B cell (primary cell): Measurements from ENCODE around the gene NUP210. TPM values are rescaled to one million over a fixed set of nuclear protein-coding genes. Genes with fewer than 3 reads are reported as not detected.

Source experiments
- ATAC-seq: fragments of 200-7000 bp; cut with Tn5 transposase; one replicate; pipeline ENCODE4 v1.10.0; 2021; ENCODE audit warnings: low read depth, mild to moderate bottlenecking, moderate number of reproducible peaks, moderate library complexity
- CTCF ChIA-PET: fragments of 350-600 bp; sonication (Branson Sonifier 250); formaldehyde crosslinking; loops from one replicate; lab custom pipeline; 2021; ENCODE audit warnings: antibody characterized with exemption, inconsistent platforms; lab: Charles Lee
- POLR2A ChIA-PET: fragments of 350-600 bp; sonication (Branson Sonifier 250); formaldehyde crosslinking; loops from one replicate; lab custom pipeline; 2021; ENCODE audit warnings: antibody characterized with exemption; lab: Charles Lee
- DNase-seq: peaks from one replicate; pipeline ENCODE4 v3.0.0; 2013
- H2AFZ ChIP-seq: 2 replicates; pipeline ENCODE4 v1.6.1; 2012; ENCODE audit warnings: mild to moderate bottlenecking, low read depth, low read length; ENCODE audit not compliant: insufficient read depth, poor library complexity, severe bottlenecking
- H3K27ac ChIP-seq, 2 donors: 1 replicate in 1 of 2; 2 replicates in 1 of 2; pipeline ENCODE4 v1.5.1; 2012 to 2013; ENCODE audit warnings: low read length in 2 of 2, mild to moderate bottlenecking in 2 of 2, moderate library complexity in 1 of 2
- H3K27me3 ChIP-seq, 4 experiments: fragments of 200-600 bp in 1 of 4; sonication (generic) in 1 of 4; replicated peaks in 1 of 4; 1 replicate in 2 of 4; 2 replicates in 2 of 4; pipeline versions ENCODE4 v1.6.1 to v1.7.0; 2013 to 2016; ENCODE audit warnings: low read length in 3 of 4, mild to moderate bottlenecking in 2 of 4, mixed read lengths in 1 of 4, moderate library complexity in 1 of 4; ENCODE audit not compliant: insufficient read depth in 4 of 4, control insufficient read depth in 3 of 4; ENCODE audit errors: control extremely low read depth in 1 of 4
- H3K36me3 ChIP-seq, 2 experiments: replicated peaks in 1 of 2; 1 replicate in 1 of 2; 2 replicates in 1 of 2; pipeline versions ENCODE4 v1.6.1 to v1.7.1; 2013; ENCODE audit warnings: low read length in 1 of 2; ENCODE audit not compliant: insufficient read depth in 2 of 2, control insufficient read depth in 1 of 2; ENCODE audit errors: control extremely low read depth in 1 of 2, extremely low read depth in 1 of 2
- H3K4me1 ChIP-seq, 2 donors: fragments of 200-600 bp in 1 of 2; sonication (generic) in 1 of 2; 1 replicate in 1 of 2; 2 replicates in 1 of 2; pipeline versions ENCODE4 v1.5.1 to v1.6.1; 2013 to 2017; ENCODE audit warnings: low read length in 2 of 2; ENCODE audit not compliant: control insufficient read depth in 2 of 2, insufficient read depth in 2 of 2
- H3K4me2 ChIP-seq: replicated peaks from 2 replicates; pipeline ENCODE3; 2012; ENCODE audit warnings: mild to moderate bottlenecking, low read depth, low read length; ENCODE audit not compliant: poor library complexity, severe bottlenecking
- H3K4me3 ChIP-seq, 5 experiments: fragments of 200-600 bp in 1 of 5; sonication (generic) in 1 of 5; 1 replicate in 3 of 5; 2 replicates in 2 of 5; pipeline versions ENCODE4 v1.5.1 to v1.7.0; 2011 to 2016; ENCODE audit warnings: low read length in 4 of 5, mild to moderate bottlenecking in 4 of 5, low read depth in 2 of 5, control low read depth in 1 of 5, moderate library complexity in 1 of 5; ENCODE audit not compliant: insufficient read depth in 1 of 5; ENCODE audit errors: control extremely low read depth in 1 of 5, extremely low read depth in 1 of 5
- H3K79me2 ChIP-seq: fragments of 200-600 bp; sonication (generic); one replicate; pipeline ENCODE4 v1.6.0; 2016; ENCODE audit warnings: low read length; ENCODE audit not compliant: control insufficient read depth, insufficient read depth
- H3K9ac ChIP-seq: fragments of 200-600 bp; sonication (generic); 2 replicates; pipeline ENCODE4 v1.6.1; 2017; ENCODE audit warnings: mild to moderate bottlenecking, low read length, moderate library complexity
- H3K9me3 ChIP-seq, 3 donors: one replicate each; pipeline versions ENCODE4 v1.6.1 to v1.7.1; 2013; ENCODE audit warnings: low read length in 2 of 3; ENCODE audit not compliant: control insufficient read depth in 2 of 3, insufficient read depth in 1 of 3; ENCODE audit errors: control extremely low read depth in 1 of 3
- H4K20me1 ChIP-seq: 2 replicates; pipeline ENCODE4 v1.6.0; 2012; ENCODE audit warnings: mild to moderate bottlenecking, low read length; ENCODE audit not compliant: insufficient read depth, control insufficient read depth, poor library complexity, severe bottlenecking
- H3K27ac Mint-ChIP-seq: one replicate; pipeline ENCODE4 v1.8.0; 2021; ENCODE audit warnings: mixed read lengths
- H3K27me3 Mint-ChIP-seq: one replicate; pipeline ENCODE4 v1.8.0; 2021; ENCODE audit warnings: mixed read lengths
- H3K4me1 Mint-ChIP-seq: one replicate; pipeline ENCODE4 v1.8.0; 2021; ENCODE audit warnings: mixed read lengths
- H3K4me3 Mint-ChIP-seq: one replicate; pipeline ENCODE4 v1.8.0; 2021; ENCODE audit warnings: mixed read lengths
- H3K9me3 Mint-ChIP-seq: one replicate; pipeline ENCODE4 v1.8.0; 2022; ENCODE audit warnings: mixed read lengths; ENCODE audit not compliant: insufficient read depth
- EZH2 ChIP-seq: IDR thresholded peaks from 2 replicates; pipeline ENCODE4 v1.6.1; 2012; ENCODE audit warnings: borderline replicate concordance, low read depth, mild to moderate bottlenecking, moderate library complexity, low read length; ENCODE audit not compliant: insufficient read depth, poor library complexity, severe bottlenecking
- WGBS: methylation state at CpG from one replicate; pipeline ENCODE4 v1.1.5; 2013; ENCODE audit warnings: missing lambda C conversion rate; ENCODE audit not compliant: insufficient coverage; 5-methylcytosine and 5-hydroxymethylcytosine counted together
- intact Hi-C: fragments of 100-400 bp; cut with micrococcal nuclease; formaldehyde crosslinking; loops from one replicate; pipeline ENCODE4 v1.10.0; 2022
- polyA plus RNA-seq: library from polyadenylated mRNA; depleted of rRNA; stranded (reverse); fragments of >200 nt; gene quantifications from 2 replicates; pipeline ENCODE4 v1.2.3, GENCODE V29; 2012
- total RNA-seq, 2 donors: library from RNA; stranded (reverse); fragments of 120-200 nt in 1 of 2; gene quantifications; 1 replicate in 1 of 2; 2 replicates in 1 of 2; pipeline versions ENCODE4 v1.2.3 to v1.2.4, GENCODE V29; 2013 to 2022
- TF ChIP-seq, protein P1 (sequence below): fragments of 200-600 bp; IDR thresholded peaks from one replicate; pipeline ENCODE4 v1.8.0; 2022; ENCODE audit warnings: antibody characterized with exemption, mild to moderate bottlenecking

The NUP210 gene
- total and polyA plus RNA-seq, 2 donors (not counting 1 experiment from before 2014, with no cell fraction given) = 114 to 159 TPM

DNA sequence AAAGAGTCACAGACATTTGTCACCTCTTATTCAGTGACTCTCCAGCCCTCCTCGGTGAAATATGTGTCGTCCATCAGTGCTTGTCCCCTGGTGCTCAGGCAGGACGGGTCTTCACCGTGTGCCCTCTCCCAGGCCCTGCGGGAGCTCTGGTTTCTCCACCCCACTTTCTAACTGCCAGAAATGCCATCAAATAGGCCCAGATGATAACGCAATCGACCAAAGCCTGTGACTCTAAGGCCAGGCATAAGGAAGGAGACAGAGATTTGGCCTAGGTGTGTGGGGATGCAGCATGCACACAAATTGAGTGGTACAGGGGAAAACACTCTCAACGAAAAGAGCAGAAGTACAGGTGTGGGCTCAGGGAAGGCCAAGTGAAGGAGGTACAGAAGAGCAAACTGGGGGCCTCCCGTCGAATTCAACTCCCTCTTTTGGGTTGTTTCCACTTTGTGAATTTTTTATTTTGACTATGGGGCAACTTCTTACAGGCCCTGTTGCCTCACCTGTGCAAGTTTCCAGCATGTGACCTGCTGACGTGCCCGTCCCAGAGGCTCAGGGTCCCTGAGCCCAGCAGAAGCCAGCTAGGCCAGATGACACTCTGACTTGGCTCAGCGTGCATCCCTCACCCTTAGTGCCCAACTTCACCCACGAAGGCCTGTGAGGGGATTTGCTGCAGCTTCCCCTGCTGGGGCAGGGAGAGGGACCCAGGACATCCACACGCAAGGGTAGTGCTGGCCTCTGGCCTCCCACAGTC, 4.7 kb downstream of the NUP210 start:
- H3K4me3 Mint-ChIP-seq = peak overlapping the region; percentile 69
- peaks cover 62% of the 10 kb centered on the region for H3K4me1 Mint-ChIP-seq
- ATAC-seq (no peak), DNase-seq (peak; percentile 35)
- TF ChIP-seq, protein P1, sequence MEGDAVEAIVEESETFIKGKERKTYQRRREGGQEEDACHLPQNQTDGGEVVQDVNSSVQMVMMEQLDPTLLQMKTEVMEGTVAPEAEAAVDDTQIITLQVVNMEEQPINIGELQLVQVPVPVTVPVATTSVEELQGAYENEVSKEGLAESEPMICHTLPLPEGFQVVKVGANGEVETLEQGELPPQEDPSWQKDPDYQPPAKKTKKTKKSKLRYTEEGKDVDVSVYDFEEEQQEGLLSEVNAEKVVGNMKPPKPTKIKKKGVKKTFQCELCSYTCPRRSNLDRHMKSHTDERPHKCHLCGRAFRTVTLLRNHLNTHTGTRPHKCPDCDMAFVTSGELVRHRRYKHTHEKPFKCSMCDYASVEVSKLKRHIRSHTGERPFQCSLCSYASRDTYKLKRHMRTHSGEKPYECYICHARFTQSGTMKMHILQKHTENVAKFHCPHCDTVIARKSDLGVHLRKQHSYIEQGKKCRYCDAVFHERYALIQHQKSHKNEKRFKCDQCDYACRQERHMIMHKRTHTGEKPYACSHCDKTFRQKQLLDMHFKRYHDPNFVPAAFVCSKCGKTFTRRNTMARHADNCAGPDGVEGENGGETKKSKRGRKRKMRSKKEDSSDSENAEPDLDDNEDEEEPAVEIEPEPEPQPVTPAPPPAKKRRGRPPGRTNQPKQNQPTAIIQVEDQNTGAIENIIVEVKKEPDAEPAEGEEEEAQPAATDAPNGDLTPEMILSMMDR = no peak
- TF ChIP-seq EZH2 = no peak
- CTCF ChIA-PET = interaction anchor here (0.9 to 6.1 kb wide), 2 partner anchors 18 to 38 kb away, joined by 3 to 66 read pairs; no protein-coding TSS in a partner anchor
- H3K9ac ChIP-seq = no peak overlapping the region
- no peaks in the 10 kb centered on the region for H3K9me3 ChIP-seq
- peaks cover 61 to 74% of the 10 kb centered on the region in 2 donors for H3K4me1 ChIP-seq
- H3K27ac Mint-ChIP-seq = peak overlapping the region; percentile 98
- H3K27ac ChIP-seq = peak overlapping the region; percentile 90 to 91
- no peak overlapping the region for H3K4me3 ChIP-seq
- H3K9me3 Mint-ChIP-seq = no peaks in the 10 kb centered on the region
- peaks cover 32% of the 10 kb centered on the region for H4K20me1 ChIP-seq
- intact Hi-C loops = loop anchor here (2.0 kb wide), 1 partner anchor 751 kb away; the partner anchor contains the start of gene RAF1
- POLR2A ChIA-PET = interaction anchor here (1.5 to 1.9 kb wide), 4 partner anchors 36 to 327 kb away, joined by 4 to 17 read pairs (median 12); partner anchors contain the start of gene HDAC11
- H3K27me3 ChIP-seq = no peaks in the 10 kb centered on the region
- 61% methylated on average over 13 of the region's 15 CpGs for WGBS
- H3K27me3 Mint-ChIP-seq = no peaks in the 10 kb centered on the region
- peaks cover 85% of the 10 kb centered on the region for H3K79me2 ChIP-seq
- peaks cover 0 to 9% of the 10 kb centered on the region in 2 experiments for H3K36me3 ChIP-seq
- no peak overlapping the region for H2AFZ ChIP-seq
- H3K4me2 ChIP-seq = peak overlapping the region; percentile 93
